GM11168 (cell line): Measurements from ENCODE around the gene TXNIP.

Experiments
- in situ Hi-C: fragments of 300-500 bp; cut with MboI; formaldehyde crosslinking; loops from one replicate; pipeline ENCODE4 v1.12.0; 2022; ENCODE audit warnings: low sequenced_read_pairs; ENCODE audit not compliant: unreplicated experiment

TXNIP gene

GRCh38 chr1:145952903-145953302 is 43.5 kb downstream of the TXNIP start:
- in situ Hi-C loops, result no loop called here

GRCh38 chr1:145951526-145951925 is 44.9 kb downstream of the TXNIP start:
- in situ Hi-C loops, result no loop called here

- in situ Hi-C loops, result no loop called here
These were observed 47.2 kb downstream of the TXNIP start for GRCh38 chr1:145949219-145949618.

DNA sequence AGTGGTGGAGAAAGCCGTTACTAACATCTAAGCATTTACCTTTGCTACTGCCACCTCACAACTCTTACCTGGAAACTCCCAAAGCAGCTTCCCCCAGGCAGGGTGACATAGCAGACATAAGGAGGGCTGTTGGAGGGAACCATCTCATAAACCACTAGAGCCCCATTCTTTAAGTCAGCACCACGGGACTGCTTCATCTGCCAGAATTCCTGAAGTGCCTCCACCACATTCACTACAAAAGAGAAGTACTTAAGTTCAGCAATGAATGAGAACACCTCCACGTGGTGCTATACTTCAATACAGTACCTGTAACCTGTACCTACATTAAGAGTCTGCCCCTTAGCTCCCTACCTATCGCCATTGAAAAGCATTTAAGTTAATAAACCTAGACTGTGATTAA is 48.8 kb downstream of the TXNIP start:
- in situ Hi-C loops, result no loop called here

- in situ Hi-C loops, result no loop called here
These were observed 49.8 kb downstream of the TXNIP start for GRCh38 chr1:145946477-145946986.

DNA sequence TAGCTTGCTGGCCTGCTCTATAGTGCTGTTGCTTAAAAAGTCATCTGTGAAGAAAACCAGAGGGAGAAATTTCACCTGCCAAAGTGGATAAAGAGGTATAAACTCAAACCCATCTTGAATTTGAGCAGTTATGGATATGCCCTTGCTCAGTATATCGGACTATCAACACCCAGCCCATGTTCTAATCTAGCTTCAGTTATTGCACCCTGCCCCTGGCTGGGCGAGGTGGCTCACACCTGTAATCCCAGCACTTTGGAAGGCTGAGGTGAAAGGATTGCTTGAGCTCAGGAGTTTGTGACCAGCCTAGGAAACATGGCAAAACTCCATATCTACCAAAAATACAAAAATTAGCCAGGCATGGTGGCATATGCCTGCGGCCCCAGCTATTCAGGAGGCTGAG is 51.8 kb downstream of the TXNIP start:
- in situ Hi-C loops, result no loop called here

GRCh38 chr1:145942871-145943270 is 53.5 kb downstream of the TXNIP start:
- in situ Hi-C loops, result no loop called here
